Skeletal muscle satellite cell (primary cell): ENCODE measurements around the gene BEGAIN.

ENCODE experiments used
- H3K27me3 ChIP-seq: 2 replicates; pipeline ENCODE4 v1.7.0; 2013; ENCODE audit warnings: low read length; ENCODE audit not compliant: control insufficient read depth, insufficient read depth
- H3K36me3 ChIP-seq: 2 replicates; pipeline ENCODE4 v1.7.0; 2013; ENCODE audit warnings: mild to moderate bottlenecking, control low read depth, low read length; ENCODE audit not compliant: insufficient read depth
- H3K4me1 ChIP-seq: 2 replicates; pipeline ENCODE4 v1.7.0; 2013; ENCODE audit warnings: low read length; ENCODE audit not compliant: control insufficient read depth, insufficient read depth
- H3K4me2 ChIP-seq: 2 replicates; pipeline ENCODE4 v1.7.0; 2013; ENCODE audit warnings: mild to moderate bottlenecking, low read length
- H3K4me3 ChIP-seq: 2 replicates; pipeline ENCODE4 v1.7.0; 2013; ENCODE audit warnings: low read length
- H3K9ac ChIP-seq: 2 replicates; pipeline ENCODE4 v1.7.0; 2013; ENCODE audit warnings: mild to moderate bottlenecking, low read depth, low read length, moderate library complexity
- H3K9me3 ChIP-seq: replicated peaks from 2 replicates; pipeline ENCODE4 v1.7.0; 2013; ENCODE audit warnings: mild to moderate bottlenecking, control low read depth, low read length

Gene BEGAIN

GRCh38 chr14:100605230-100605629 is 18.0 kb upstream of the BEGAIN start:
- no peak overlapping the region for H3K4me3 ChIP-seq
- H3K27me3 ChIP-seq, result peaks cover 42% of the 10 kb centered on the region
- no peak overlapping the region for H3K9ac ChIP-seq
- no peaks in the 10 kb centered on the region for H3K4me1 ChIP-seq
- H3K9me3 ChIP-seq, result no peaks in the 10 kb centered on the region
- no peaks in the 10 kb centered on the region for H3K36me3 ChIP-seq
- H3K4me2 ChIP-seq, result no peak overlapping the region

- Histone ChIP-seq H3K36me3 (no peaks in the 10 kb centered on the region), H3K4me3 (no peak overlapping the region), H3K27me3 (peaks cover 46% of the 10 kb centered on the region), H3K9ac (no peak overlapping the region), H3K9me3 (no peaks in the 10 kb centered on the region), H3K4me1 (no peaks in the 10 kb centered on the region), H3K4me2 (no peak overlapping the region)
These were observed 17.5 kb upstream of the BEGAIN start for GRCh38 chr14:100604709-100605108.

- Histone ChIP-seq H3K4me1 (no peaks in the 10 kb centered on the region), H3K36me3 (no peaks in the 10 kb centered on the region), H3K9me3 (no peaks in the 10 kb centered on the region), H3K4me2 (no peak overlapping the region), H3K4me3 (no peak overlapping the region), H3K27me3 (peaks cover 52% of the 10 kb centered on the region), H3K9ac (no peak overlapping the region)
These were observed 16.9 kb upstream of the BEGAIN start for GRCh38 chr14:100604121-100604501.

- H3K4me3 ChIP-seq, result no peak overlapping the region
- H3K9ac ChIP-seq, result no peak overlapping the region
- H3K27me3 ChIP-seq, result peaks cover 58% of the 10 kb centered on the region
- no peaks in the 10 kb centered on the region for H3K36me3 ChIP-seq
- H3K4me1 ChIP-seq, result no peaks in the 10 kb centered on the region
- no peaks in the 10 kb centered on the region for H3K9me3 ChIP-seq
- no peak overlapping the region for H3K4me2 ChIP-seq
These were observed 16.3 kb upstream of the BEGAIN start for GRCh38 chr14:100603341-100604120.

GRCh38 chr14:100602621-100603230 is 15.5 kb upstream of the BEGAIN start:
- no peak overlapping the region for H3K9ac ChIP-seq
- H3K4me2 ChIP-seq, result no peak overlapping the region
- H3K27me3 ChIP-seq, result peaks cover 61% of the 10 kb centered on the region
- no peak overlapping the region for H3K4me3 ChIP-seq
- H3K36me3 ChIP-seq, result no peaks in the 10 kb centered on the region
- no peaks in the 10 kb centered on the region for H3K9me3 ChIP-seq
- no peaks in the 10 kb centered on the region for H3K4me1 ChIP-seq

- Histone ChIP-seq H3K4me2 (no peak overlapping the region), H3K4me3 (no peak overlapping the region), H3K4me1 (no peaks in the 10 kb centered on the region), H3K9me3 (no peaks in the 10 kb centered on the region), H3K27me3 (peaks cover 56% of the 10 kb centered on the region), H3K36me3 (no peaks in the 10 kb centered on the region), H3K9ac (no peak overlapping the region)
These were observed 14.7 kb upstream of the BEGAIN start for GRCh38 chr14:100601914-100602313.

- H3K27me3 ChIP-seq, result peaks cover 49% of the 10 kb centered on the region
- no peaks in the 10 kb centered on the region for H3K4me1 ChIP-seq
- no peaks in the 10 kb centered on the region for H3K36me3 ChIP-seq
- H3K9ac ChIP-seq, result no peak overlapping the region
- H3K4me3 ChIP-seq, result no peak overlapping the region
- H3K9me3 ChIP-seq, result no peaks in the 10 kb centered on the region
- H3K4me2 ChIP-seq, result no peak overlapping the region
These were observed 13.8 kb upstream of the BEGAIN start for GRCh38 chr14:100601064-100601463.

- H3K4me2 ChIP-seq, result no peak overlapping the region
- H3K27me3 ChIP-seq, result peaks cover 51% of the 10 kb centered on the region
- H3K4me1 ChIP-seq, result no peaks in the 10 kb centered on the region
- no peak overlapping the region for H3K9ac ChIP-seq
- H3K4me3 ChIP-seq, result no peak overlapping the region
- no peaks in the 10 kb centered on the region for H3K9me3 ChIP-seq
- H3K36me3 ChIP-seq, result no peaks in the 10 kb centered on the region
These were observed 12.8 kb upstream of the BEGAIN start for GRCh38 chr14:100599981-100600380.

GRCh38 chr14:100594625-100594951 is 7.4 kb upstream of the BEGAIN start:
- Histone ChIP-seq H3K4me1 (no peaks in the 10 kb centered on the region), H3K4me2 (no peak overlapping the region), H3K9ac (no peak overlapping the region), H3K27me3 (peaks cover 57% of the 10 kb centered on the region), H3K4me3 (no peak overlapping the region), H3K36me3 (no peaks in the 10 kb centered on the region), H3K9me3 (no peaks in the 10 kb centered on the region)

GRCh38 chr14:100593751-100594624 is 6.8 kb upstream of the BEGAIN start:
- H3K9me3 ChIP-seq, result no peaks in the 10 kb centered on the region
- H3K36me3 ChIP-seq, result no peaks in the 10 kb centered on the region
- H3K4me2 ChIP-seq, result no peak overlapping the region
- H3K27me3 ChIP-seq, result peaks cover 55% of the 10 kb centered on the region
- H3K9ac ChIP-seq, result no peak overlapping the region
- H3K4me1 ChIP-seq, result no peaks in the 10 kb centered on the region
- no peak overlapping the region for H3K4me3 ChIP-seq

GRCh38 chr14:100592972-100593371 is 5.8 kb upstream of the BEGAIN start:
- Histone ChIP-seq H3K9ac (no peak overlapping the region), H3K4me1 (no peaks in the 10 kb centered on the region), H3K4me3 (no peak overlapping the region), H3K4me2 (no peak overlapping the region), H3K27me3 (peaks cover 55% of the 10 kb centered on the region), H3K36me3 (no peaks in the 10 kb centered on the region), H3K9me3 (no peaks in the 10 kb centered on the region)
